Measurements from ENCODE around the gene GRB10. TPM values are rescaled to one million over a fixed set of nuclear protein-coding genes. Genes with fewer than 3 reads are reported as not detected.

Gene GRB10
- total RNA-seq, 2 experiments from 2014 or later: 5.9 to 8.4 TPM

GRCh38 chr7:50676079-50676478 lies 106.6 kb downstream of the GRB10 start:
- no peaks in the 10 kb centered on the region for H3K27me3 Mint-ChIP-seq
- ChIA-PET CTCF (interaction anchor here (1.0 kb wide), 1 partner anchor 14 kb away, joined by 3 read pairs; no protein-coding TSS in a partner anchor), POLR2A (no interaction called here)
- Histone ChIP-seq H3K27ac (ENCODE audit: low read depth in 1 of 2, low read length in 2 of 2) (no peak overlapping the region), H3K9me3 (ENCODE audit: control insufficient read depth in 1 of 2, insufficient read depth in 1 of 2, low read length in 2 of 2) (no peaks in the 10 kb centered on the region), H3K36me3 (ENCODE audit: insufficient read depth, low read length) (no peaks in the 10 kb centered on the region), H3K4me3 (ENCODE audit: low read length) (no peak overlapping the region), H3K4me1 (ENCODE audit: insufficient read depth, low read length) (no peaks in the 10 kb centered on the region), H3K27me3 (ENCODE audit: control insufficient read depth in 1 of 2, insufficient read depth in 2 of 2, low read length in 2 of 2) (no peaks in the 10 kb centered on the region)
- intact Hi-C loops (cut with DNase I, micrococcal nuclease): loop anchor here in 1 of 2 experiments (5.0 kb wide), 4 partner anchors 59 to 534 kb away; no protein-coding TSS in a partner anchor
- ATAC-seq (ENCODE audit: poor library complexity) (no peak), DNase-seq (no peak)
- no peaks in the 10 kb centered on the region for H3K36me3 Mint-ChIP-seq (ENCODE audit: low read depth)
- no peak overlapping the region for H3K27ac Mint-ChIP-seq
- H3K4me1 Mint-ChIP-seq (ENCODE audit: low read depth): no peaks in the 10 kb centered on the region
- no peaks in the 10 kb centered on the region for H3K9me3 Mint-ChIP-seq
- H3K4me3 Mint-ChIP-seq: no peak overlapping the region
- no peak for TF ChIP-seq CTCF (IDR thresholded peaks at IDR 0.05)

GRCh38 chr7:50674896-50675835 lies 107.5 kb downstream of the GRB10 start:
- H3K27me3 ChIP-seq (ENCODE audit: control insufficient read depth in 1 of 2, insufficient read depth in 2 of 2, low read length in 2 of 2): no peaks in the 10 kb centered on the region
- H3K9me3 Mint-ChIP-seq: no peaks in the 10 kb centered on the region
- no peak for ATAC-seq (ENCODE audit: poor library complexity)
- H3K4me1 ChIP-seq (ENCODE audit: insufficient read depth, low read length): no peaks in the 10 kb centered on the region
- H3K4me3 ChIP-seq (ENCODE audit: low read length): no peak overlapping the region
- no peak overlapping the region for H3K27ac Mint-ChIP-seq
- ChIA-PET POLR2A (no interaction called here), CTCF (no interaction called here)
- H3K36me3 ChIP-seq (ENCODE audit: insufficient read depth, low read length): no peaks in the 10 kb centered on the region
- DNase-seq: no peak
- no peaks in the 10 kb centered on the region for H3K4me1 Mint-ChIP-seq (ENCODE audit: low read depth)
- H3K36me3 Mint-ChIP-seq (ENCODE audit: low read depth): no peaks in the 10 kb centered on the region
- TF ChIP-seq CTCF (IDR thresholded peaks at IDR 0.05): no peak
- no peaks in the 10 kb centered on the region for H3K9me3 ChIP-seq (ENCODE audit: control insufficient read depth in 1 of 2, insufficient read depth in 1 of 2, low read length in 2 of 2)
- H3K27me3 Mint-ChIP-seq: no peaks in the 10 kb centered on the region
- H3K4me3 Mint-ChIP-seq: no peak overlapping the region
- H3K27ac ChIP-seq (ENCODE audit: low read depth in 1 of 2, low read length in 2 of 2): no peak overlapping the region
- intact Hi-C loops (cut with DNase I, micrococcal nuclease): loop anchor here in 1 of 2 experiments (5.0 kb wide), 4 partner anchors 58 to 533 kb away; no protein-coding TSS in a partner anchor

GRCh38 chr7:50674299-50674698 lies 108.4 kb downstream of the GRB10 start:
- H3K27ac Mint-ChIP-seq: no peak overlapping the region

More at GRCh38 chr7:50674299-50674698, 108.4 kb downstream of the GRB10 start:
- H3K27me3 ChIP-seq (ENCODE audit: control insufficient read depth in 1 of 2, insufficient read depth in 2 of 2, low read length in 2 of 2): no peaks in the 10 kb centered on the region
- ATAC-seq (ENCODE audit: poor library complexity) (no peak), DNase-seq (no peak)
- H3K27ac ChIP-seq (ENCODE audit: low read depth in 1 of 2, low read length in 2 of 2): no peak overlapping the region
- POLR2A ChIA-PET: no interaction called here
- Mint-ChIP-seq H3K4me1 (ENCODE audit: low read depth) (no peaks in the 10 kb centered on the region), H3K27me3 (no peaks in the 10 kb centered on the region), H3K36me3 (ENCODE audit: low read depth) (no peaks in the 10 kb centered on the region), H3K4me3 (no peak overlapping the region), H3K9me3 (no peaks in the 10 kb centered on the region)
- H3K4me1 ChIP-seq (ENCODE audit: insufficient read depth, low read length): no peaks in the 10 kb centered on the region
- CTCF ChIA-PET: no interaction called here
- H3K36me3 ChIP-seq (ENCODE audit: insufficient read depth, low read length): no peaks in the 10 kb centered on the region
- no peak for TF ChIP-seq CTCF (IDR thresholded peaks at IDR 0.05)
- no peak overlapping the region for H3K4me3 ChIP-seq (ENCODE audit: low read length)
- intact Hi-C loops (cut with DNase I, micrococcal nuclease): no loop called here
- no peaks in the 10 kb centered on the region for H3K9me3 ChIP-seq (ENCODE audit: control insufficient read depth in 1 of 2, insufficient read depth in 1 of 2, low read length in 2 of 2)
